ENCODE measurements around the gene MOGAT1.

MOGAT1 gene

DNA sequence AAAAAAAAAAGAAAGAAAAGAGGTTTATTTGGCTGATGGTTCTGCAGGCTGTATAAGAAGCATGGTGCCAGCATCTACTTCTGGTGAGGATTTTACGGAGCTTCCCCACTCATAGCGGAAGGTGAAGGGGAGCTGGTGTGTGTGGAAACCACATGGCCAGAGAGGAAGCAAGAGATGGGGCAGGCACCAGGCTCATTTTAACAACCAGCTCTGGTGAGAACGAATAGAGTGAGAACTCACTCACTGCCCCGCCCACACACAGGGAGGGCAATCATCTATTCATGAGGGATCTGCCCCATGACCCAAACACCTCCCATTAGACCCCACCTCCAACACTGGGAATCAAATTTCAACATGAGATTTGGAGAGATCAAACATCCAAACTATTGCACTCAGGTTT lies 68.5 kb downstream of the MOGAT1 start:
- H3K36me3 ChIP-seq (ENCODE audit: control insufficient read depth in 2 of 2, insufficient read depth in 1 of 2, low read length in 2 of 2) = no peaks in the 10 kb centered on the region
- no peaks in the 10 kb centered on the region for H3K4me1 ChIP-seq (ENCODE audit: control insufficient read depth, insufficient read depth, low read length)
- H3K27ac ChIP-seq (ENCODE audit: extremely low read depth, low read depth, low read length) = no peak overlapping the region
- ChIA-PET CTCF (interaction anchor here (0.7 to 1.6 kb wide), 2 partner anchors 31 to 48 kb away, joined by 3 to 6 read pairs; no protein-coding TSS in a partner anchor), POLR2A (no interaction called here)
- no peaks in the 10 kb centered on the region for H3K9me3 ChIP-seq (ENCODE audit: control insufficient read depth, insufficient read depth, low read depth, low read length)
- peak; percentile 20; the same call in 1 of the 2 replicates for TF ChIP-seq ZFHX2 (tag by site-specific recombination; conservative IDR thresholded peaks at IDR 0.05)
- TF ChIP-seq, protein P1, sequence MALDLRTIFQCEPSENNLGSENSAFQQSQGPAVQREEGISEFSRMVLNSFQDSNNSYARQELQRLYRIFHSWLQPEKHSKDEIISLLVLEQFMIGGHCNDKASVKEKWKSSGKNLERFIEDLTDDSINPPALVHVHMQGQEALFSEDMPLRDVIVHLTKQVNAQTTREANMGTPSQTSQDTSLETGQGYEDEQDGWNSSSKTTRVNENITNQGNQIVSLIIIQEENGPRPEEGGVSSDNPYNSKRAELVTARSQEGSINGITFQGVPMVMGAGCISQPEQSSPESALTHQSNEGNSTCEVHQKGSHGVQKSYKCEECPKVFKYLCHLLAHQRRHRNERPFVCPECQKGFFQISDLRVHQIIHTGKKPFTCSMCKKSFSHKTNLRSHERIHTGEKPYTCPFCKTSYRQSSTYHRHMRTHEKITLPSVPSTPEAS (tag by site-specific recombination; IDR thresholded peaks at IDR 0.05) = no peak
- H3K4me3 ChIP-seq (ENCODE audit: low read depth, low read length) = no peak overlapping the region

DNA sequence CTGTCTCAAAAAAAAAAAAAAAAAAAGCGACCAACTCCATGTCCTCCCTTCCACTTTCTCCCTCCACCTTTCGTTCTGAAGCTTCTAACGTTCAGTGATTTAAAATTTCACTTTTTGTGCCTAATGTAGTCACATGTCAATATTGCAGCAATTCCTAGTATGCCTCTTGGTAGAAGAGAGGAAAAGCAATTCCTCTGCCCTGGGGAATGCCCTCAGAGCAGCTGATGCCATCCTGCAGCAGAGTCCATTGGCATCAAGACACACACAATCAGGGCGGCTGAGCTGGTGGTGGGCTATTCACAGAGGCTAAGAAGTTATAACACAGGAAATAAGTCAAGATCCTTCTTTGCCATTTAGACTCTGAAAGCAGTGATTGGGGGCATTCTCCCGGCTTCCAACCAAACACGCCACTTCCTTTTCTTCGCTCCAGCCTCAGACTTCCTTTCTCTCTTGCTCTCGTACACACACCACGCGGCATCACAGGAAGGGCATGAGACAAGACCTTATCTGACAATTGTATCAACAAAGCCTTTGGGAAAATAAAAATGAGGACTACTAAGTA lies 71.9 kb downstream of the MOGAT1 start:
- no peak overlapping the region for H3K27ac ChIP-seq (ENCODE audit: extremely low read depth, low read depth, low read length)
- POLR2A ChIA-PET = no interaction called here
- TF ChIP-seq ZNF292 (tag by site-specific recombination; IDR thresholded peaks at IDR 0.05; ENCODE audit: borderline replicate concordance, low read depth) = no peak
- TF ChIP-seq ZNF274 (IDR thresholded peaks at IDR 0.05; ENCODE audit: low read length) = no peak
- TF ChIP-seq ZNF274 (tag by site-specific recombination; IDR thresholded peaks at IDR 0.05; ENCODE audit: borderline replicate concordance) = no peak
- no peak for TF ChIP-seq ZNF404 (tag by site-specific recombination; IDR thresholded peaks at IDR 0.05)
- TF ChIP-seq MYNN (tag by site-specific recombination; IDR thresholded peaks at IDR 0.05; ENCODE audit: borderline replicate concordance) = no peak
- TF ChIP-seq, protein P2, sequence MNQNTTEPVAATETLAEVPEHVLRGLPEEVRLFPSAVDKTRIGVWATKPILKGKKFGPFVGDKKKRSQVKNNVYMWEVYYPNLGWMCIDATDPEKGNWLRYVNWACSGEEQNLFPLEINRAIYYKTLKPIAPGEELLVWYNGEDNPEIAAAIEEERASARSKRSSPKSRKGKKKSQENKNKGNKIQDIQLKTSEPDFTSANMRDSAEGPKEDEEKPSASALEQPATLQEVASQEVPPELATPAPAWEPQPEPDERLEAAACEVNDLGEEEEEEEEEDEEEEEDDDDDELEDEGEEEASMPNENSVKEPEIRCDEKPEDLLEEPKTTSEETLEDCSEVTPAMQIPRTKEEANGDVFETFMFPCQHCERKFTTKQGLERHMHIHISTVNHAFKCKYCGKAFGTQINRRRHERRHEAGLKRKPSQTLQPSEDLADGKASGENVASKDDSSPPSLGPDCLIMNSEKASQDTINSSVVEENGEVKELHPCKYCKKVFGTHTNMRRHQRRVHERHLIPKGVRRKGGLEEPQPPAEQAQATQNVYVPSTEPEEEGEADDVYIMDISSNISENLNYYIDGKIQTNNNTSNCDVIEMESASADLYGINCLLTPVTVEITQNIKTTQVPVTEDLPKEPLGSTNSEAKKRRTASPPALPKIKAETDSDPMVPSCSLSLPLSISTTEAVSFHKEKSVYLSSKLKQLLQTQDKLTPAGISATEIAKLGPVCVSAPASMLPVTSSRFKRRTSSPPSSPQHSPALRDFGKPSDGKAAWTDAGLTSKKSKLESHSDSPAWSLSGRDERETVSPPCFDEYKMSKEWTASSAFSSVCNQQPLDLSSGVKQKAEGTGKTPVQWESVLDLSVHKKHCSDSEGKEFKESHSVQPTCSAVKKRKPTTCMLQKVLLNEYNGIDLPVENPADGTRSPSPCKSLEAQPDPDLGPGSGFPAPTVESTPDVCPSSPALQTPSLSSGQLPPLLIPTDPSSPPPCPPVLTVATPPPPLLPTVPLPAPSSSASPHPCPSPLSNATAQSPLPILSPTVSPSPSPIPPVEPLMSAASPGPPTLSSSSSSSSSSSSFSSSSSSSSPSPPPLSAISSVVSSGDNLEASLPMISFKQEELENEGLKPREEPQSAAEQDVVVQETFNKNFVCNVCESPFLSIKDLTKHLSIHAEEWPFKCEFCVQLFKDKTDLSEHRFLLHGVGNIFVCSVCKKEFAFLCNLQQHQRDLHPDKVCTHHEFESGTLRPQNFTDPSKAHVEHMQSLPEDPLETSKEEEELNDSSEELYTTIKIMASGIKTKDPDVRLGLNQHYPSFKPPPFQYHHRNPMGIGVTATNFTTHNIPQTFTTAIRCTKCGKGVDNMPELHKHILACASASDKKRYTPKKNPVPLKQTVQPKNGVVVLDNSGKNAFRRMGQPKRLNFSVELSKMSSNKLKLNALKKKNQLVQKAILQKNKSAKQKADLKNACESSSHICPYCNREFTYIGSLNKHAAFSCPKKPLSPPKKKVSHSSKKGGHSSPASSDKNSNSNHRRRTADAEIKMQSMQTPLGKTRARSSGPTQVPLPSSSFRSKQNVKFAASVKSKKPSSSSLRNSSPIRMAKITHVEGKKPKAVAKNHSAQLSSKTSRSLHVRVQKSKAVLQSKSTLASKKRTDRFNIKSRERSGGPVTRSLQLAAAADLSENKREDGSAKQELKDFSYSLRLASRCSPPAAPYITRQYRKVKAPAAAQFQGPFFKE (tag by site-specific recombination; IDR thresholded peaks at IDR 0.05; ENCODE audit: borderline replicate concordance) = no peak
- TF ChIP-seq, protein P3, sequence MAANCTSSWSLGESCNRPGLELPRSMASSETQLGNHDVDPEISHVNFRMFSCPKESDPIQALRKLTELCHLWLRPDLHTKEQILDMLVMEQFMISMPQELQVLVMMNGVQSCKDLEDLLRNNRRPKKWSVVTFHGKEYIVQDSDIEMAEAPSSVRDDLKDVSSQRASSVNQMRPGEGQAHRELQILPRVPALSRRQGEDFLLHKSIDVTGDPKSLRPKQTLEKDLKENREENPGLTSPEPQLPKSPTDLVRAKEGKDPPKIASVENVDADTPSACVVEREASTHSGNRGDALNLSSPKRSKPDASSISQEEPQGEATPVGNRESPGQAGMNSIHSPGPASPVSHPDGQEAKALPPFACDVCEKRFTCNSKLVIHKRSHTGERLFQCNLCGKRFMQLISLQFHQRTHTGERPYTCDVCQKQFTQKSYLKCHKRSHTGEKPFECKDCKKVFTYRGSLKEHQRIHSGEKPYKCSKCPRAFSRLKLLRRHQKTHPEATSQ (tag by site-specific recombination; IDR thresholded peaks at IDR 0.05) = no peak
- TF ChIP-seq, protein P4, sequence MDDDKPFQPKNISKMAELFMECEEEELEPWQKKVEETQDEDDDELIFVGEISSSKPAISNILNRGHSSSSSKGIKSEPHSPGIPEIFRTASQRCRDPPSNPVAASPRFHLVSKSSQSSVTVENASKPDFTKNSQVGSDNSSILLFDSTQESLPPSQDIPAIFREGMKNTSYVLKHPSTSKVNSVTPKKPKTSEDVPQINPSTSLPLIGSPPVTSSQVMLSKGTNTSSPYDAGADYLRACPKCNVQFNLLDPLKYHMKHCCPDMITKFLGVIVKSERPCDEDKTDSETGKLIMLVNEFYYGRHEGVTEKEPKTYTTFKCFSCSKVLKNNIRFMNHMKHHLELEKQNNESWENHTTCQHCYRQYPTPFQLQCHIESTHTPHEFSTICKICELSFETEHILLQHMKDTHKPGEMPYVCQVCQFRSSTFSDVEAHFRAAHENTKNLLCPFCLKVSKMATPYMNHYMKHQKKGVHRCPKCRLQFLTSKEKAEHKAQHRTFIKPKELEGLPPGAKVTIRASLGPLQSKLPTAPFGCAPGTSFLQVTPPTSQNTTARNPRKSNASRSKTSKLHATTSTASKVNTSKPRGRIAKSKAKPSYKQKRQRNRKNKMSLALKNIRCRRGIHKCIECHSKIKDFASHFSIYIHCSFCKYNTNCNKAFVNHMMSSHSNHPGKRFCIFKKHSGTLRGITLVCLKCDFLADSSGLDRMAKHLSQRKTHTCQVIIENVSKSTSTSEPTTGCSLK (tag by site-specific recombination; IDR thresholded peaks at IDR 0.05) = no peak
- TF ChIP-seq, protein P5, sequence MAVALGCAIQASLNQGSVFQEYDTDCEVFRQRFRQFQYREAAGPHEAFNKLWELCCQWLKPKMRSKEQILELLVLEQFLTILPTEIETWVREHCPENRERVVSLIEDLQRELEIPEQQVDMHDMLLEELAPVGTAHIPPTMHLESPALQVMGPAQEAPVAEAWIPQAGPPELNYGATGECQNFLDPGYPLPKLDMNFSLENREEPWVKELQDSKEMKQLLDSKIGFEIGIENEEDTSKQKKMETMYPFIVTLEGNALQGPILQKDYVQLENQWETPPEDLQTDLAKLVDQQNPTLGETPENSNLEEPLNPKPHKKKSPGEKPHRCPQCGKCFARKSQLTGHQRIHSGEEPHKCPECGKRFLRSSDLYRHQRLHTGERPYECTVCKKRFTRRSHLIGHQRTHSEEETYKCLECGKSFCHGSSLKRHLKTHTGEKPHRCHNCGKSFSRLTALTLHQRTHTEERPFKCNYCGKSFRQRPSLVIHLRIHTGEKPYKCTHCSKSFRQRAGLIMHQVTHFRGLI (tag by site-specific recombination; IDR thresholded peaks at IDR 0.05) = no peak
- TF ChIP-seq ZNF341 (tag by site-specific recombination; IDR thresholded peaks at IDR 0.05; ENCODE audit: low read depth) = no peak
- TF ChIP-seq ZFP41 (tag by site-specific recombination; IDR thresholded peaks at IDR 0.05; ENCODE audit: borderline replicate concordance) = no peak
- TF ChIP-seq ZNF785 (tag by site-specific recombination; IDR thresholded peaks at IDR 0.05) = no peak
- no peak for TF ChIP-seq ZNF621 (tag by site-specific recombination; IDR thresholded peaks at IDR 0.05)
- no peak for TF ChIP-seq ZNF670 (tag by site-specific recombination; IDR thresholded peaks at IDR 0.05; ENCODE audit: low read depth)
- TF ChIP-seq, protein P6, sequence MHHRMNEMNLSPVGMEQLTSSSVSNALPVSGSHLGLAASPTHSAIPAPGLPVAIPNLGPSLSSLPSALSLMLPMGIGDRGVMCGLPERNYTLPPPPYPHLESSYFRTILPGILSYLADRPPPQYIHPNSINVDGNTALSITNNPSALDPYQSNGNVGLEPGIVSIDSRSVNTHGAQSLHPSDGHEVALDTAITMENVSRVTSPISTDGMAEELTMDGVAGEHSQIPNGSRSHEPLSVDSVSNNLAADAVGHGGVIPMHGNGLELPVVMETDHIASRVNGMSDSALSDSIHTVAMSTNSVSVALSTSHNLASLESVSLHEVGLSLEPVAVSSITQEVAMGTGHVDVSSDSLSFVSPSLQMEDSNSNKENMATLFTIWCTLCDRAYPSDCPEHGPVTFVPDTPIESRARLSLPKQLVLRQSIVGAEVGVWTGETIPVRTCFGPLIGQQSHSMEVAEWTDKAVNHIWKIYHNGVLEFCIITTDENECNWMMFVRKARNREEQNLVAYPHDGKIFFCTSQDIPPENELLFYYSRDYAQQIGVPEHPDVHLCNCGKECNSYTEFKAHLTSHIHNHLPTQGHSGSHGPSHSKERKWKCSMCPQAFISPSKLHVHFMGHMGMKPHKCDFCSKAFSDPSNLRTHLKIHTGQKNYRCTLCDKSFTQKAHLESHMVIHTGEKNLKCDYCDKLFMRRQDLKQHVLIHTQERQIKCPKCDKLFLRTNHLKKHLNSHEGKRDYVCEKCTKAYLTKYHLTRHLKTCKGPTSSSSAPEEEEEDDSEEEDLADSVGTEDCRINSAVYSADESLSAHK (tag by site-specific recombination; IDR thresholded peaks at IDR 0.05) = no peak
- TF ChIP-seq ZFP3 (tag by site-specific recombination; IDR thresholded peaks at IDR 0.05; ENCODE audit: low read depth) = no peak
- TF ChIP-seq ZBTB21 (tag by site-specific recombination; IDR thresholded peaks at IDR 0.05) = no peak

More for the DNA sequence above, 71.9 kb downstream of the MOGAT1 start:
- Histone ChIP-seq H3K36me3 (ENCODE audit: control insufficient read depth in 2 of 2, insufficient read depth in 1 of 2, low read length in 2 of 2) (no peaks in the 10 kb centered on the region), H3K4me1 (ENCODE audit: control insufficient read depth, insufficient read depth, low read length) (no peaks in the 10 kb centered on the region), H3K4me3 (ENCODE audit: low read depth, low read length) (no peak overlapping the region), H3K9me3 (ENCODE audit: control insufficient read depth, insufficient read depth, low read depth, low read length) (no peaks in the 10 kb centered on the region)
- CTCF ChIA-PET = no interaction called here

Data from HEK293 (cell line).